Measurements from ENCODE around the gene HIP1R.
"Not testable (repeated sequence)": the region's sequence is repeated elsewhere in the genome, so short reads cannot be mapped to it uniquely, and the experiment has no call there.

Gene HIP1R

DNA sequence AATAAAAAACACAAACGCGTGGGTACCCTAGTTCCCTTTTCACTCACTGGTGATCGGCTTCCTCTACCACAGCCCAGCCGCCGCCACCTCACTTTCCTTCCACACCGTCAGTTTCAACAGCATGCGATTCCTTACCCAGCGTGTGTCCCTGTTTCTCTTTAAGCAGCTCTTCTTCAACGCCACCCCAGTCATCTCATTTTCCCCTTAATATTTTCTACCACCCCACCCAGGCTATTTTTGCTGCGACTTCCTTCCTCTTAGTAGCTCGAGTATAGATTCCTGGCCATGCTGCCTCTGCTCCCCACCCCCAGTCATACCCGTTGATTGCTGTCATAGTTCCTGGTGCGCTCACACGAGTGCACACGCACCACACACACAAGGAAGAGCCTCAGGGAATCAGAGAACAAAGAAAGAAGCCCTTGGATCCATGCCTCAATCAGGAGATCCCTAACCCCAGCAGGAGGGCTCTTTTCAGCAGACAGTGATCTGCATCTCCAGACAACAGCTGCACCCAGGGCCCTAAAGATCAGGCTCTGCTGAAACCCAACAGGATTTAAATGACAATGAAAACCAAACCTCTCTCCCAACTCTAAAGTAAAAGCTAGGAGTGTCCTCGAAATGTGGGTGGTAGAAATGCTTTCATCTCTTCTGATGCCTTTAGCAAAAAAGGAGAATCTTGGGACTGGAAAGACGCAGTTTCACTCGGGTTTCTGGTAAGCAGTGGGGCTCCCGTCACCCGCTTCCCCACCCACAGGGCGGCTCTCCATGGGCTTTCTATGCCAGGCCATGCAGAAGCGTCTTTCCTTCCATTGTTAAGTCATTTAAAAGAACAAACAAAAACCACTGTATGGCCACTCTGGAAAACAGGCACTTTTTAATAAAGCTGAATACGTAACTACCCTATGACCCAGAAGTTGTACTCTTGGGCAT is 36.9 kb downstream of the HIP1R start:
- TF ChIP-seq, protein P1, sequence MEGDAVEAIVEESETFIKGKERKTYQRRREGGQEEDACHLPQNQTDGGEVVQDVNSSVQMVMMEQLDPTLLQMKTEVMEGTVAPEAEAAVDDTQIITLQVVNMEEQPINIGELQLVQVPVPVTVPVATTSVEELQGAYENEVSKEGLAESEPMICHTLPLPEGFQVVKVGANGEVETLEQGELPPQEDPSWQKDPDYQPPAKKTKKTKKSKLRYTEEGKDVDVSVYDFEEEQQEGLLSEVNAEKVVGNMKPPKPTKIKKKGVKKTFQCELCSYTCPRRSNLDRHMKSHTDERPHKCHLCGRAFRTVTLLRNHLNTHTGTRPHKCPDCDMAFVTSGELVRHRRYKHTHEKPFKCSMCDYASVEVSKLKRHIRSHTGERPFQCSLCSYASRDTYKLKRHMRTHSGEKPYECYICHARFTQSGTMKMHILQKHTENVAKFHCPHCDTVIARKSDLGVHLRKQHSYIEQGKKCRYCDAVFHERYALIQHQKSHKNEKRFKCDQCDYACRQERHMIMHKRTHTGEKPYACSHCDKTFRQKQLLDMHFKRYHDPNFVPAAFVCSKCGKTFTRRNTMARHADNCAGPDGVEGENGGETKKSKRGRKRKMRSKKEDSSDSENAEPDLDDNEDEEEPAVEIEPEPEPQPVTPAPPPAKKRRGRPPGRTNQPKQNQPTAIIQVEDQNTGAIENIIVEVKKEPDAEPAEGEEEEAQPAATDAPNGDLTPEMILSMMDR (IDR thresholded peaks at IDR 0.05; ENCODE audit: low read length, missing control alignments): no peak
- DNase-seq (ENCODE audit: low read depth): peak; percentile 72
- H3K4me3 ChIP-seq (replicated peaks; ENCODE audit: low read depth, low read length): peak overlapping the region; percentile 19

DNA sequence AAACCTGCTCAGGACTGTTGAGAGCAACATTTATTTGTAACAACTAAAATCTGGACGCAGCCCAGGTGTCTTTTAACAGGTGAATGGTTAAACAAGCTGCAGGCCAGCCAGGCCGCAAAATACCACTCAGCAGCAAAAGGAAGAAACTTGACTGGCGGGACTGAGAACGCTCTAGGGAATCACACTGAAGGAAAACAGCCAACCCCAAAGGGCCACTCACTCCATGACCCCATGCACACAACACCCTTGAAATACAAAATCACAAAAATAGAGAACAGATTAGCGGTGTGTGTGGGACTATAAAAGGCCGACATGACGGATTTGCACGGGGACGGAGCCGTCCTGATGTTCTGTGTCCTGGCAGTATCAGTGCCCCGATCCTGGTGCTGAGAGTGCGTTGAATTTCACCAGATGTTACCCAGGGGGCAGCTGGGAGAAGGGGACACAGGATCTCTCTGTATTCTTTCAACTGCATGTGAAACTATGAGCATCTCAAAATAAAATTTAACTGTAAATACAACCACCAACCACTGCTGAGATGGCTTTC is 37.6 kb downstream of the HIP1R start:
- TF ChIP-seq, protein P1 (IDR thresholded peaks at IDR 0.05; ENCODE audit: low read length, missing control alignments): no peak
- no peak for DNase-seq (ENCODE audit: low read depth)
- H3K4me3 ChIP-seq (replicated peaks; ENCODE audit: low read depth, low read length): no peak overlapping the region

DNA sequence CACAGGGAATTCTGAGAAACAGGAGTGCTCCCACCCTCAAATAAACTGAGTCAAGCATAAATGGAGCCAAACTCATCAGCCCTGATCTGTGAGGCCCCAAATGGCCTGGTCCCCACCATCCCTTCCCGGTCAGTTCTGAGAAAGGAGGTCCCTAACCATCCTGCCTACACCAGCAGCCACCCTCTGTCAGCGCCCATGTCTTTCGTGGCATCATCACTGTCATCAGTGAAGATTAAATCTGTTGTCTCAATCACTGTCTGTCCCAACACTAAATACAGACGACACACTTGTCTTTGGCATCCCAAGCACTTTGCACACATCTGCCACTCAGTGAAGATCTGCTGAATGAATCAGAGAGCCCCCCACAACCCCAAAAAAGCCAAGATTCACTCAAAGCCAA is 38.3 kb downstream of the HIP1R start:
- DNase-seq (ENCODE audit: low read depth): no peak
- TF ChIP-seq, protein P1 (IDR thresholded peaks at IDR 0.05; ENCODE audit: low read length, missing control alignments): no peak
- H3K4me3 ChIP-seq (replicated peaks; ENCODE audit: low read depth, low read length): no peak overlapping the region

DNA sequence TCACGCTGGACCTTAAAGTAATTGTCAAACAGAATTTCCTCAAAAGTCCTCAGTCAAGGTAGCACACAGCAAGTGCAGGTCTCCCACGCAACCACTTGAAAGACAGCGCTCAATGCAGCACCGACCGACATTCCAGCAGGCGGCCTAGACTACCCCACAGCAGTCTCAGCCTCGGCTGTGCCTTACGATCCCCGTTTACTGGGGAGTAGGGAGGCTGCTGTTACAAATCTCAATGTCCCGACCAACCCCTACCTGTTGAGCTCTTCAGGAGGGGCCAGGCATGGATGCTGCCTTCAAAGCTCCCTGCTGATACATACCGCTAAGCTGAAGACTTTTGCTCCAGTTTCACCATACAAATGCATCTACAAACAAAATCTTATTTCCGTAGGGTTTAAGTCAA is 38.8 kb downstream of the HIP1R start:
- TF ChIP-seq, protein P1 (IDR thresholded peaks at IDR 0.05; ENCODE audit: low read length, missing control alignments): no peak
- DNase-seq (ENCODE audit: low read depth): no peak
- H3K4me3 ChIP-seq (replicated peaks; ENCODE audit: low read depth, low read length): no peak overlapping the region

DNA sequence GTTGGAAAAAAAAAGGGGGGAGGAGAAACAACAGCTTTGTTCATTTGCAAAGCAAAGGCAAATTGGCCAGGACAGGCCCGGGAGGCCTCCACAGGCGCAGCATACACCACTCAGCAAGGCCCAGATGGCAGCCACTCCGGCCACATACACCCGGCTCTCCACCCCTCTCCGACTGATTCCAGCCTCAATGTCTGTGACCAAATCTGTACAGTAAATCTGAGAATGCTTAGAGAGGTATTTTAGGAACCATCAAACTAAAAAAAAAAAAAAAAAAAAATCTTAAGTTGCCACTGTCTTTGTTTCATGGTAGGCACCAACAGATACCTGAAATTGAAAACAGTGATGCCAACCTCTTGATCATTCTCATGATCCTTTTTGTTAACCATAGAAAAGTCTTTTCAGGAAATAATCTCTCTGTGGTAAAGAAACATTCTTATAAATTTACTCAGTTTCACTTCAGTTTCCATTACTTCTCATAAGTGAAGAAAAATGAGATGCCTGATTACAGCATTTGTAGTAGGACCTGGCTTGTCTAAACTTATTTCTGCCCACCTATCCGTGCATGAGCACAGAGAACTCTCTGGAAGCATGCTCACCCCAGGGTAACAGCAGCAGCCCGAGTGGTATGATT is 40.4 kb downstream of the HIP1R start:
- DNase-seq (ENCODE audit: low read depth): no peak
- TF ChIP-seq, protein P1 (IDR thresholded peaks at IDR 0.05; ENCODE audit: low read length, missing control alignments): no peak
- H3K4me3 ChIP-seq (replicated peaks; ENCODE audit: low read depth, low read length): no peak overlapping the region

DNA sequence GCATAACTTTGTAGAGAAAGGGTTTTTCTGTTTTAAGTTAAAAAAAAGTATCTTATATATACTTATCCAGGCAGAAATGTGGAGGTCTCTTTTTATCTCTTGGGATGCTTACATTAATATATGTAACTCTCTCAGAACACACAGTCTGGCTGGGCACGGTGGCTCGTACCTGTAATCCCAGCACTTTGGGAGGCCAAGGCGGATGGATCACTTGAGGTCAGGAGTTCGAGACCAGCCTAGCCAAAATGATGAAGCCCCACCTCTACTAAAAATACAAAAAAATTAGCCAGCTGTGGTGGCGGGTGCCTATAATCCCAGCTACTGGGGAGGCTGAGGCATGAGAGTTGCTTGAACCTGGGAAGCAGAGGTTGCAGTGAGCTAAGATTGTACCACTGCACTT is 41.0 kb downstream of the HIP1R start:
- not testable (repeated sequence) for H3K4me3 ChIP-seq (replicated peaks; ENCODE audit: low read depth, low read length); DNase-seq (ENCODE audit: low read depth)

DNA sequence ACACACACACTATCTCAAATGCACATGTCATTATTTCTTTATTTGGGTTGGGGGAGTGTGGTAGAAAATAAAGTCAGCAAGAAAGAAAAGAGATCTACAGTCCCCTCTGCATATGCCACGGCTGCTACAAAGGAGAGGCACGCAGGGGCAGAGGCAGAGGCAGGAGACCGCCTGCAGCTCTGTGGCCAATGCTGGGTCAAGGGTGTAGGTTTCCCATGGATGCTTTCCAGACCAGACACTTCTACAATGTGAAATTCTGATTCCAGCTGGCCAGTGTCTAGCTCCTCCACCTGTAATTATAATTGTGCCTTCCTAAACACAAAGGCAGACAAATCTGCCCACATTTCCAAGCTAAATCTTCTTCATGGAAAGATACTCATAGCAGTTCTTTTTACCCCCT is 41.5 kb downstream of the HIP1R start:
- DNase-seq (ENCODE audit: low read depth): no peak
- TF ChIP-seq, protein P1 (IDR thresholded peaks at IDR 0.05; ENCODE audit: low read length, missing control alignments): no peak
- H3K4me3 ChIP-seq (replicated peaks; ENCODE audit: low read depth, low read length): no peak overlapping the region

Measured in fibroblast of pulmonary artery (primary cell).